ENCODE data around the gene ZG16.
"Not testable (repeated sequence)": the region's sequence is repeated elsewhere in the genome, so short reads cannot be mapped to it uniquely, and the experiment has no call there.

ZG16 gene

DNA sequence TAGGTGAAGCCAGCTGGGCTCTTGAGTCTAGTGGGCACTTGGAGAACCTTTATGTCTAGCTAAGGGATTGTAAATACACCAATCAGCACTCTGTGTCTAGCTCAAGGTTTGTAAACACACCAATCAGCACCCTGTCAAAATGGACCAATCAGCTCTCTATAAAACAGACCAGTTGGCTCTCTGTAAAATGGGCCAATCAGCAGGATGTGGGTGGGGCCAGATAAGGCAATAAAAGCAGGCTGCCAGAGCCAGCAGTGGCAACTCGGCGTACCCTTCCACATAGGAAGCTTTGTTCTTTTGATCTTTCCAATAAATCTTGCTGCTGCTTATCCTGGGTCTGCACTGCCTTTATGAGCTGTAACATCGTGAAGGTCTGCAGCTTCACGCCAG lies 29.3 kb upstream of the ZG16 start:
- DNase-seq (ENCODE audit: low read depth), result not testable (repeated sequence)

DNA sequence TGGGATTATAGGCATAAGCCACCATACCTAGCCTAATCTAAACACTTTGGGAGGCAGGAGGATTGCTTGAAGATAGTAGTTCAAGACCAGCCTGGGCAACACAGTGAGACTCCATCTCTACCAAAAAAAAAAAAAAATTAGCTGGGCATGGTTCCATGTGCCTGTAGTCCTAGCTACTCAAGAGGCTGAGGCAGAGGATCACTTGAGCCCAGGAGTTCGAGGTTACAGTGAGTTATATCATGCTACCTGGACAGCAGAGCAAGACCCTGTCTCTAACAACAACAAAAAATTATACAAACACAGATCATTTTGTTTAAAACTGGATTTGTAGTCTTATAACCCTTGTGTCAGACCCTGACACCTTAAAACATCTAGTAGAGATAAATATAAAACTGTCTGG lies 24.5 kb upstream of the ZG16 start:
- no peak for DNase-seq (ENCODE audit: low read depth)

DNA sequence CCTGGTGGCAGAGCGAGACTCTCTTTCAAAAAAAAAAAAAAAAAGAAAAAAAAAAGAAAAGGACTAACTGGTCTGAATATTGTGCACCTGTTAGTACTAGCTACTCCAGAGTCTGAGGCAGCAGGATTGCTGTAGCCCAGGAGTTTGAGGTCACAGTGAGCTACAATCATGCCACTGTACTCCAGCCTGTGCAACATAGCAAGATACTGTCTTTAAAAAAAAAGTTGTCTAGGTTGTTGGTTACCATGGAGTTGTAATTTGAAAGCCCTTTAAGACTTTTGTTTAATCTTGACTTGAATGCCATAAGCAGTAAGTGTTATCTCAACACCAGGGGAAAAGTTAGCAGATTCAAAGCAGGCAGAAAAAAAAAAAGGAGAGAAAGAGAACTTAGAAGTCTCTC lies 21.4 kb upstream of the ZG16 start:
- no peak for DNase-seq (ENCODE audit: low read depth)

DNA sequence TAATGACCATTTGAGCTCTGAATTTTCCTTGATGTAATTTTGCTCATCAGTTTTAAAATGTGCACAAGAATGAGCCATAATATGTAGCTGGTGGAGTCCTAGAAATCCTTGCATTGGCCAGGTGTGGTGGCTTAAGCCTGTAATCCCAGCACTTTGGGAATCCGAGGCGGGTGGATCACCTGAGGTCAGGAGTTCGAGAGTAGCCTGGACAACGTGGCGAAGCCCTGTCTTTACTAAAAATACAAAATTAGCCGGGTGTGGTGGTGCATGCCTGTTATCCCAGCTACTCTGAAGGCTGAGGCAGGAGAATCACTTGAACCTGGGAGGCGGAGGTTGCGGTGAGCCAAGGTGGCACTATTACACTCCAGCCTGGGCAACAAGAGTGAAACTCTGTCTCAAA lies 21.0 kb upstream of the ZG16 start:
- DNase-seq (ENCODE audit: low read depth), result not testable (repeated sequence)

DNA sequence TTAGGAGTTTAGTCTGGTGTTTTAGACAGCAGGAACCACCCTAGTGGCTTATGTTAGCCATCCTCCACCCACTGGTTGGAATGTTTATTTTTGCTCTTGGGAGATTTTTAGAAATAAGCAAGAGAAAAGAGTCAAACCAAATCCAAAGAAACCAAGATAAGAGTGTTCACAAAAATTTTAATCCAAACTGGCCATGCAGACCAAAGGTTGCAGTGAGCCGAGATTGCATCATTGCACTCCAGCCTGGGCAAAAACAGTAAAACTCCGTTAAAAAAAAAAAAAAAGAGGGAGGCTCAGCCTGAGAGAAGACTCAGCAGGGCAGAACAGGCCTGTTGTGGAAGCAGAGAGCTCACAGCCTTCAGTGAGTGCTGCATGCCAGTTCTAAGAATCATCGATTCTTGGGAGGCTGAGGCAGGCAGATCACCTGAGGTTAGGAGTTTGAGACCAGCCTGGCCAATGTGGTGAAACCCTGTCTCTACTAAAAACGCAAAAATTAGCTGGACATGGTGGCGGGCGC lies 20.0 kb upstream of the ZG16 start:
- no peak for DNase-seq (ENCODE audit: low read depth)

DNA sequence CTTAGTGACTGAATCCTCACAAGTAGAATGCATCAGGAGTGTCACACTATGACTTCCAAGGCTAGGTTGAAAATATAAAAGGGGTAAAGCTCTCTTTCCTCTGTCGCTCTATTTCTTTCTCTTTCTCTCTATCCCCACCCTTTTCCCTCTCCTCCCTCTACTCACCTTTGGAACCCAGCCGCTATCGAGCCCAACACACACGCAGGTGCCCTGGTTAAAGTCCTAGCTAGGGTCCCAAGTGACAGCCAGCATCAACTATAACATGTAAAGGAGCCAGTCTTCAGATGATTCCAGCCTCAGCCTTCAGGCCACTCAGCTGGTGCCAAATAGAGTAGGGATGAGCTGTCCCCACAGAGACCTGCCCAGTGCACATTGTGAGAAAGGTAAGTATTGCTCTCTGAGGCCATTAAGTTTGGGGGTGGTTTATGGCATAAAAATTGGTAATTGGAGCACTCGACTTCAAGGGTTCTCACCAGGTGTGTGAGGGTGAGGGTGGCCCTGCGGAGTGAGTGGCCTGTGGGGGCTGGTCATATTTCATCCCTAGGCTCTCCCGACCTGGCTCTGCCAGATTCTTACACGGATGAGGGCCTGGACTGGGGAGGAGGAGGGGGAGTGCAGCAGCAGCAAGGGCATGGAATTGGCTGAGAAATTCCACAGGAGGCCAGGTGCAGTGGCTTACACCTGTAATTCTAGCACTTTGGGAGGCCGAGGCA lies 17.3 kb upstream of the ZG16 start:
- DNase-seq (ENCODE audit: low read depth), result no peak

DNA sequence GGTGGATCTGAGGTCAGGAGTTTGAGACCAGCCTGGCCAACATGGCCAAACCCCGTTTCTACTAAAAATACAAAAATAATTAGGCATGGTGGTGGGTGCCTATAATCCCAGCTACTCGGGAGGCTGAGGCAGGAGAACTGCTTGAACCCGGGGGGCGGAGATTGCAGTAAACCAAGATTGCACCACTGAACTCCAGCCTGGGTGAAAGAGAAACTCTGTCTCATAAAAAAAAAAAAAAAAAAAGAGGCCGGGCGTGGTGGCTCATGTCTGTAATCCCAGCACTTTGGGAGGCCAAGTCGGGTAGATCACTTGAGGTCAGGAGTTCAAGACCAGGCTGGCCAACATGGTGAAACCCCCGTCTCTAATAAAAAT lies 16.8 kb upstream of the ZG16 start:
- DNase-seq (ENCODE audit: low read depth), result not testable (repeated sequence)

DNA sequence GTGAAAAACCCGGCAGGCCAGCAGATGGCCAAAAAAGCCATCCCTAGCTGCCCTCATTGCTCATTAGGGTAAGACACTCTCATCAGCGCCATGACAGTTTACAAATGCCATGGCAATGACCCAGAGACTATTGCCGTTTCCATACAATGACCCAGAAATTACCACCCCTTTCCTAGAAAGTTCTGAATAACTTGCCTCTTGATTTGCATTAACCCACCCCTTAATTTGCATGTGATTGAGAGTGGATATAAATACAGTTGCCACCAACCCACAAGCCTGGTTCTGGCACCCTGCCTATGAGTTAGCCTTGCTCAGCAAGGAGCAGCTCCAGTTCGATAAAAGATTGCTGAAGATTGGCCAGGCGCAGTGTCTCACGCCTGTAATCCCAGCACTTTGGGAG lies 16.2 kb upstream of the ZG16 start:
- DNase-seq (ENCODE audit: low read depth), result no peak

DNA sequence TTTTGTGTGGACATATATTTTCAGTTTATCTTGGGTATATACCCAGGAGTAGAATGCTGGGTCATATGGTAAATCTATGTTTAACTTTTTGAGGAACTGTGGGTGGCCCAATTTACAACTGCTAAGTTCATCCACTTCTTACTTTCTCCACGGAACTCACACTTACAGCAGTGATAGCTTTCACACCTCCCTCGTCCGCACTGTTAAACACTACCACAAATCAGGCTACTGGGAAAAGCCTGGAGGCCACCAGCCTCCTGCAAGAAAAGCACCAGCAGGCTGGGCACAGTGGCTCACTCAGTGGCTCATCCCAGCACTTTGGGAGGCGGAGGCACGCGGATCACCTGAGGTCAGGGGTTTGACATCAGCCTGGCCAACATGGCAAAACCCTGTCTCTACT lies 14.7 kb upstream of the ZG16 start:
- DNase-seq (ENCODE audit: low read depth), result no peak

DNA sequence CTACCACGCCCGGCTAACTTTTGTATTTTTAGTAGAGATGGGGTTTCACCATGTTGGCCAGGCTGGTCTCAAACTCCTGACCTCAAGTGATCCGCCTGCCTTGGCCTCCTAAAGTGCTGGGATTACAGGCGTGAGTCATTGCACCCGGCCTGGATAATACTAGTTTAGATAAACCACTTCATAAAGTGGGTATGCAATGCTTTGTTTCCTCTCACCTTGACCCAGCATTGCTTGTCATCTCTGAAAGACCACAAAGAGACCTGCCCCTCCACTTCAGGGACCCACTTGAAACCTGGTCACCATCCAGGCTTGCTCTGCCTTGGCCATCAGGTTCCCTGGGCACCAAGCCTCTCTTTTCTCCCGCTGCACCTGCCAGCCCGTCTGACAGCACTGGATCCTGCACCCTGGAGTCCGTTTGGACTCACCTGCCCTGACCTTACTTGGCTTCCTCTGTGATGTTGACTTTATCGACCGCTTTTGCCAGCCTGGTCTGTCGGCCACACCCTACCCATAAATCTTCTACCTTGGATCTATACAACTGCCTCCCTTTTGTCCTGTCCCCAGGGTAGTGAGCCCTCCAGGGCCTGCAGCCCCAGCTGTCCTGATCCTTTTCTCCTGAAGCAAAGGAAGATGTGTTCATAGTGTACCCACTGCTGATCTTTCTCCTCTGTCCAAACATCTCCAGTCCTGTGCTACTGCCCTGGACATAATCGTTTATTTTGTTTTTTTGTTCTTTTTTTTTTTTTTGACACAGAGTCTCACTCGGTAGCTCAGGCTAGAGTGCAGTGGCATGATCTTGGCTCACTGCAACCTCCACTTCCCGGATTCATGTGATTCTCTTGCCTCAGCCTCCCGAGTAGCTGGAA lies 12.7 kb upstream of the ZG16 start:
- no peak for DNase-seq (ENCODE audit: low read depth)

DNA sequence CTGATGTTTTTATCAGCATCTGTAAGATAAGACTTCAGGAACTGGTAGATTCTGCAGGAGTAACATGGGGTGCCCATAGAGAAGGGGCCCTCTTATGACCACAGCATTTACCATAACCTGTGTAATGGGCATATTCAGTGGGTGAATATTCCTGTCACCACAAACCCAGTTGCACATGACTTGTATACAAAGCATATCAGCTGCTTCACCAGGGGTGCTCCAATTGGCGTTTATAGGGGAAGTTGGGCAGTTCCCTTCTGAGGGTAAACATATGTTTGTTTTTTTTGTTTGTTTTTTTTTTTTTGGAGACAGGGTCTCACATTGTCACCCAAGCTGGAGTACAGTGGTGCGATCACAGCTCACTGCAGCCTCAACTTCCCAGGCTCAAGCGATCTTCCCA lies 11.5 kb upstream of the ZG16 start:
- no peak for DNase-seq (ENCODE audit: low read depth)

DNA sequence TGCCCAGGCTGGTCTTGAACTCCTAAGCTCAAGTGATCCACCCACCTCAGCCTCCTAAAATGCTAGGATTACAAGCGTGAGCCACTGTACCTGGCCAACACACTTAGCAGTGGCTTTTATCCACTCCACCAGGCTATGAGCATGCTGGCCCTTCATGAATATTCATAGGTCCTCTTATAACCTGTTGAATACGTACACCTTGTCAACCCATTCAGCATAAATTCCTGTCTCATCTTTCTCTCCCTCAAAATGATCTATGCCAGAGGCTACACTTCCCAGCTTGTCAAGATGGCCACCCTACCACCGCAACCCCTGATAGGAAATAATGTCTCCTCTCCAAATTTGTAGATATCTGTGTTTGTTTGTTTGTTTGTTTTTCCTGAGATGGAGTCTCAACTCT lies 11.0 kb upstream of the ZG16 start:
- DNase-seq (ENCODE audit: low read depth), result no peak

DNA sequence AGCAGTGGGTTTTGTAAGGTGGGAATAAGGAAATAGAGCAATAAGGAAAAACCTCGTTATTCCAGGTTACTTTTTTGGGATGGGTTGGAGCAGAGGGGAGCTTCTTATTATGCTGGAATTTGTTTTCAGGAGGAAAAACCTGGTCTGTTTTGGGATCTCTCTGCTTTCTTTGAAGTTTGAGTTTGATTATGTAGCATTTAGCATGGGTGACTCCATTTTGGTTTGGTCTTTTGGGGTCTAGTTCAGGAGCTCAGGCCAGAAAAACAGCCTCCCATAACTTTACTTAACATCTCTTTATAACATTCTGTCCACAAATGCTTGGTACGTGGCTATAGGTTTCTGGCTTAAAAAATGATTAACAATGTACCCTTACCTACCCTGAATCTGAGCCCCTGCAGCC lies 8.5 kb upstream of the ZG16 start:
- no peak for DNase-seq (ENCODE audit: low read depth)

DNA sequence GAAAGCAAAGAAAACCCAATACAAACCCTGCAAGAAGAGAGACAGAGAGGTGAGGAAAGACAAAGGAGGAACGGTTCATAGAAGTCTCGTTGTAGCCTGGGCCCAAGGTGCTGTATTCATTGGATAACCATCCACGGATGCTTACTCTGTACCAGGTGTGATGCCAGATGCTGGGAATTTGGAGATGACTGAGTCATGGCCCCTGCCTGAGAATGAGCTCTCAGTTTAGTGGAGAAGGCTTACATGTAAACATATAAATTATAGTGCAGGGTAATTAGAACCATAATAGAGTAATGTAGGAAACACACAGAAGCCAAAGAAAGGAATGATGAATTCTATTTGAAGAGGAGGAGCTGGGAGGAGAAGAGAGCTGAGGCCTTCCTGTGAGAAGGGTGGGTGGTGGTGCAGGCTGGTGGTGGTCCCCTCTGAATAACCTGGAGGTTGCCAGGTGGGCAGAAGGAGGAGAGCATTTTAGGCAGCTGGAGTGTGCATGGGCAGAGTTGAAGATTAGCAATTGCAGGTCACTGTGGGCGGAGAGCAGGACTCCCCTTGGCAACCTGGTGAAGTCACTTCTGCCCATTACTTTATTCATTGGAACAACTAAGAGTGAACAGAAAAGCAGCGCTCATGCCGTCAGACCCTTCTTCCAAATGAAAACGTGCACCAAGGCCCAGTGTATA lies 7.7 kb upstream of the ZG16 start:
- DNase-seq (ENCODE audit: low read depth), result no peak

DNA sequence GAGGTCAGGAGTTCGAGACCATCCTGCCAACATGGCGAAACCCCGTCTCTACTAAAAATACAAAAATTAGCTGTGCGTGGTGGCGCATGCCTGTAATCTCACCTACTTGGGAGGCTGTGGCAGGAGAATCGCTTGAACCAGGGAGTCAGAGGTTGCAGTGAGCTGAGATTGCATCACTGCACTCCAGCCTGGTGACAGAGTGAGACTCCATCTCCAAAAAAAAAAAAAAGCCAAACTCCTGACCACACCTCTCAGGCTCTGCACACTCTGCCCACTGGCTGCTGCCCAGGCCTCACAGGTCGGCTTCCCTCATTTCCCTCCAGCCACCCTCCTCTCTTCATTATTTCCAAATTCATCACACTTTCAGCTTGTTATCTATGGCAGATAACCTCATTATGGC lies 5.7 kb upstream of the ZG16 start:
- not testable (repeated sequence) for DNase-seq (ENCODE audit: low read depth)

DNA sequence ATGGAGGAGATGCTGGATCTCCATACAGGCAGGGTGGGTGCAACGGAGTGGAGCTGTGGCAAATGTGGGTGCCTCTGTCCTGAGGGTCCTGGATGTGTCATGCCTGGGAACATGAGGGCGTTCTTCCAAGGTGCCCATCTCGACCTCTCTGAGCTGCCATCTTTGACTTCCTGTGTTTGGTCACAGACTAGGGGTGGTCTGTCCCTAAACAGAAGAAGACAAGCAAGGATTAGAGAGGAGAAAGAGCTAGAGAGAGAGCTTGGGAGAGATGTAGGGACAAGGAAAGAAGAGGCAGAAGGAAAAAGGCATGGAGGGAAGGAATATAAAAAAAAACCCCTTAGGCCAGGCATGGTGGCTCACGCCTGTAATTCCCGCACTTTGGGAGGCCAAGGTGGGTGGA lies 3.3 kb upstream of the ZG16 start:
- DNase-seq (ENCODE audit: low read depth), result no peak

DNA sequence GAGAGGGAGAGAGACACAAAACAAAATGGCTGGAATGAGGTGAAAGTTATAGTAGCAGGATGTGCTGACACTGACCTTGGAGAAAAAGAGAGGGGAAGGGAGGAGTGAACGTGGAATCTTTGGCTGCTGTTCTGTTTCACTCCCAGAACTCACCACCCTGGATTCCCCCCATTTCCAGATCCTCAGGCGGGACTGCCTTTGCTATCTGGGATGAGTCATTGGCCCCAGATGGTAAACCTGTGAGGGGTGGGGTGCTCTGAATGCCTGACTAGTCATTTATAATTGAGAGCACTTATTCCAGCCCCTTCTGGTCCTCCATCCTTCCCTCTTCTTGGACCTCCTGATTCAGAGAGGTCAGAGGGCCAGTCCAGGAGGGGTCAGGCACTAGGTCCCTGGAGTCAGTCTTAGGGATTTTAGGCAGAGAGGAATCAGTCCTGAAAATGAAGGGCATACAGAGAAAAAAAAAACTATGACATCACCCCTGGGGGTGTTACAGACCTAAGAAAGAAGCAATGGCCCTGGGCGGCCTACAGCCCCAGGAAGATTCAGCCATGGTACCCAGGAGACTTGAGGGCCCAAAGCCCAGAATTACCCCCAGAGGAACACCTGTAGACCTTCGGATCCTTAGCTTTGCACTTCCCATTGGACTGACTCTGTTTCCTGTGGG lies 2.2 kb upstream of the ZG16 start:
- DNase-seq (ENCODE audit: low read depth), result no peak

DNA sequence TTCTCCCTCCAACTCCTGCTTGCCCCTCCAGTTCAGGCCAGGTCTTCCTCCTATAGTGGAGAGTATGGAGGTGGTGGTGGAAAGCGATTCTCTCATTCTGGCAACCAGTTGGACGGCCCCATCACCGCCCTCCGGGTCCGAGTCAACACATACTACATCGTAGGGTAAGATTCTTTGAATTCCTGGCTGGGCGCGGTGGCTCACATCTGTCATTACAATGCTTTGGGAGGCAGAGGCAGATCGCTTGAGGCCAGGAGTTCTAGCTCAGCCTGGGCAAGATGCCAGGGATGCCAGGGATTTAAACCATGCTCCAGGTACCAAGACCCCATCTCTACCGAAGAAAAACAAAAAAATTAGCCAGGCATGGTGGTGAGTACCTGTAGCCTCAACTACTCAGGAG lies 1.4 kb downstream of the ZG16 start:
- DNase-seq (ENCODE audit: low read depth), result no peak

DNA sequence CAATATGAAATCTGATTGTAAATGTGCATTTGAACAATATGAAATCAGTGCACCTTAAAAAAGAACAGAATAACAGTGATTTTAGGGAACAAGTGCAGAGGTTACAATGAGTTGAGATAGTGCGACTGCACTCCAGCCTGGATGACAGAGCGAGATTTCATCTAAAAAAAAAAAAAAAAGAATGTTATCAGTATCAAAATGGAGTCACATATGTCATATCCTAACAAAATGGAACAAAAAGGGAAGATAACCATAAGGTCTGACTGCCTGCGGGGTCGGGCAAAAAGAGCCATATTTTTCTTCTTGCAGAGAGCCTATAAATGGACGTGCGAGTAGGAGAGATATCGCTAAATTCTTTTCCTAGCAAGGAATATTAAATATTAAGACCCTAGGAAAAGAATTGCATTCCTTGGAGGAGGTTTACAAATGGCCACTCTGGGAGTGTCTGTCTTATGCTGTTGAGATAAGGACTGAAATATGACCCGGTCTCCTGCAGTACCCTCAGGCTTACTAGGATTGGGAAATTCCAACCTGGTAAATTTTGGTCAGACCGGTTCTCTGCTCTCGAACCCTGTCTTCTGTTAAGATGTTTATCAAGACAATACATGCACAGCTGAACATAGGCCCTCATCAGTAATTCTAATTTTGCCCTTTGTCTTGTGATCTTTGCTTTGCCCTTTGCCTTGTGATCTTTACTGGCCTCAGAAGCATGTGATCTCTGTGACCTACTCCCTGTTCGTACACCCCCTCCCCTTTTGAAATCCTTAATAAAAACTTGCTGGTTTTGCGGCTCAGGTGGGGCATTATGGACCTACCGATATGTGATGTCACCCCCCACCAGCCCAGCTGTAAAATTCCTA lies 5.3 kb downstream of the ZG16 start:
- not testable (repeated sequence) for DNase-seq (ENCODE audit: low read depth)

DNA sequence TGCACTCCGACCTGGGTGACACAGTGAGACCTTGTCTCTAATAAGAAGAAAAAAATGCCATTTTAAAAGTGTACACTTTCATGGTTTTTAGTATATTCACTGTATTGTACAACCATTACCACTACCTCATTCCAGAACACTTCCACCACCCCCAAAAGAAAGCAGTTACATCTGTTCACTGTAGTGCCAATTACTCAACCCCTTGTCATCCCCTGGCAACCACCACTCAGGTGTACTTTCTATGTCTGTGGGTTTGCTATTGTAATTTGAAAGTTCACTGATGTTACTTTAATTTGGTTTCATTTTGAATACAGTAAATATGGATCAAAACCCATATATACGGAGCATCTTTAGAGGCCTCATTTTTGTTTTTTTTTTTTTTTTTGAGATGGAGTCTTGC lies 6.1 kb downstream of the ZG16 start:
- DNase-seq (ENCODE audit: low read depth), result no peak

DNA sequence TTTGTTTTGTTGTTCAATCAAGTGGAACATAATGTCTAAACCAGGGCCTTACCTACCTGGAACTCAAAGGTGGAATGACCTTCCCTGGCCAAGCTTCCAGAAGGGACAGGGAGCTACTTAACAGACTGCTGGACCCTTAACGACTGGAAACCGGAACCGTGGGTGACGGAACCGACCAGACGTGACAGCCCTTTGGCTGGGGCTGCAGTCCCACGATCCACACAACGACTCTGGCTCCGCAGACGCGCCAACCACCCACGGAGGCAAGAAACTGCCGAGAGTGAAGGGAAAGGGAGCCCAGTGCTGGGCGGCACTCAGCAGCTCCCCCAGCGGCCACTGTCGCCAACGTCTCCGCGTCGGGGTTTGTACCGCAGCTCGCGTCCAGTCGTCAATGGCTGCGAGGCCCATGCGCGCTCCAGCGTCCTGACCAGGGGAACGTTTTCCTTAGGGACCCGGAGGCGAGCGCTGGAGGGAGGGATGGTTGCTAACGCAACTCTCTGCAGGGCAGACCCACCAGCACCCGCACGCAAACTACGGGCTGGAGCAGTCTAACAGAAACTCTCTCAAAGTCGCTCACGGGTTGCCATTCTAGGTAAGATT lies 6.9 kb downstream of the ZG16 start:
- DNase-seq (ENCODE audit: low read depth), result peak; percentile 51

All from stimulated activated CD8-positive, alpha-beta memory T cell treated with anti-CD3 and anti-CD28 coated beads, Interleukin-15, amount 100 ng/mL, for 1 hour (primary cell).